Progenitor cell of endocrine pancreas (in vitro differentiated cells): ENCODE measurements around the gene SUDS3. TPM values are rescaled to one million over a fixed set of nuclear protein-coding genes. Genes with fewer than 3 reads are reported as not detected.

ENCODE experiments used
- total RNA-seq: library from RNA; stranded (reverse); gene quantifications from 2 replicates; pipeline ENCODE4 v1.2.1, GENCODE V29; 2021

SUDS3 gene
- total RNA-seq, 1 donor from 2014 or later = 57.8 TPM

Other genes starting within 250 kb of the SUDS3 start
- gene PEBP1, start 240.4 kb upstream of the SUDS3 start, total RNA-seq = 216 and 224 TPM in 2 replicates
- gene TAOK3, start 3.6 kb upstream of the SUDS3 start, total RNA-seq = 10.8 and 14.7 TPM in 2 replicates